BE2C (cell line): ENCODE measurements around the gene SLC12A6.

Experiments
- DNase-seq: peaks from one replicate; pipeline ENCODE4 v3.0.0-alpha.2; 2020
- H3K27me3 ChIP-seq: fragments of 250-450 bp; sonication (Bioruptor Pico); 2 replicates; pipeline ENCODE4 v1.5.1; 2020; ENCODE audit warnings: mild to moderate bottlenecking
- H3K36me3 ChIP-seq: fragments of 250-450 bp; sonication (Bioruptor Pico); 2 replicates; pipeline ENCODE4 v1.5.1; 2020; ENCODE audit warnings: mild to moderate bottlenecking
- H3K4me1 ChIP-seq: fragments of 250-450 bp; sonication (Bioruptor Pico); 2 replicates; pipeline ENCODE4 v1.5.1; 2020
- H3K4me3 ChIP-seq: 2 replicates; pipeline ENCODE4 v1.5.1; 2011; ENCODE audit warnings: low read depth, low read length
- H3K9me3 ChIP-seq: fragments of 250-450 bp; sonication (Bioruptor Pico); 2 replicates; pipeline ENCODE4 v1.5.1; 2020
- CTCF ChIP-seq: IDR thresholded peaks from 2 replicates; pipeline ENCODE4 v1.5.1; 2012; ENCODE audit warnings: mild to moderate bottlenecking, low read depth, low read length

SLC12A6 gene

DNA sequence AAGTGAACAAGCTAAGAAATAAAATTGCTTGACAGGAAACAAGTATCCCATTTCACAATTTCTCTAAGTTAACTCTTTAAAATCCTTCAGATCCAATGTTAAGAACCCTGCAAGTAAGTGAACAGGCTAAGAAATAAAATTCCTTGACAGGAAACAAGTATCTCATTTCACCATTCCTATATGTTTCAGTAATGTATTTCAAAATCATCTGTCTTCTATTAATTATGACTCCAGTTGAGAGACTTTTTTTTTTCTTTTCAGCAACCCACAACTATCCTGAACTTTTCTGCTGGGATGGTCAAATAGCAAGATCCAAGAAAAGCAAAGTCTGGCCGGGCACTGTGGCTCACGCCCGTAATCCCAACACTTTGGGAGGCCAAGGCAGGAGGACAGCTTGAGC, 2.4 kb upstream of the SLC12A6 start:
- Histone ChIP-seq H3K36me3 (peaks cover 11% of the 10 kb centered on the region), H3K27me3 (no peaks in the 10 kb centered on the region), H3K4me1 (no peaks in the 10 kb centered on the region), H3K9me3 (no peaks in the 10 kb centered on the region), H3K4me3 (no peak overlapping the region)
- TF ChIP-seq CTCF, result no peak
- no peak for DNase-seq

DNA sequence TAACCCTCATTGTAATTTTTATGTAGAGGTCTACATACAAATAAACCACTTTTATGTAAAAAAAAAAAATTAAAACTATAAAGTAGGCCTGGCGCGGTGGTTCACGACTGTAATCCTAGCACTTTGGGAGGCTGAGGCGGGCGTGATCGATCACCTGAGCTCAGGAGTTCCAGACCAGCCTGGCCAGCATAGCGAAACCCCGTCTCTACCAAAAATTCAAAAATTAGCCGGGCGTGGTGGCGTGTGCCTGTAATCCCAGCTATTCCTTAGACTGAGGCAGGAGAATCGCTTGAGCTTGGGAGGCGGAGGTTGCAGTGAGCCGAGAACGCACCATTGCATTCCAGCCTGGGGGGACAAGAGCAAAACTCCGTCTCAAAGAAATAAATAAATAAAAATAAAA, 766 bp upstream of the SLC12A6 start:
- H3K9me3 ChIP-seq, result no peaks in the 10 kb centered on the region
- no peaks in the 10 kb centered on the region for H3K4me1 ChIP-seq
- no peaks in the 10 kb centered on the region for H3K27me3 ChIP-seq
- no peak for DNase-seq
- no peak for TF ChIP-seq CTCF
- H3K36me3 ChIP-seq, result peaks cover 11% of the 10 kb centered on the region
- H3K4me3 ChIP-seq, result peak overlapping the region; percentile 10

GRCh38 chr15:34336991-34337556, 507 bp downstream of the SLC12A6 start:
- no peak for DNase-seq
- Histone ChIP-seq H3K9me3 (no peaks in the 10 kb centered on the region), H3K4me3 (peak overlapping the region; percentile 83), H3K27me3 (no peaks in the 10 kb centered on the region), H3K36me3 (peaks cover 11% of the 10 kb centered on the region), H3K4me1 (no peaks in the 10 kb centered on the region)
- no peak for TF ChIP-seq CTCF

DNA sequence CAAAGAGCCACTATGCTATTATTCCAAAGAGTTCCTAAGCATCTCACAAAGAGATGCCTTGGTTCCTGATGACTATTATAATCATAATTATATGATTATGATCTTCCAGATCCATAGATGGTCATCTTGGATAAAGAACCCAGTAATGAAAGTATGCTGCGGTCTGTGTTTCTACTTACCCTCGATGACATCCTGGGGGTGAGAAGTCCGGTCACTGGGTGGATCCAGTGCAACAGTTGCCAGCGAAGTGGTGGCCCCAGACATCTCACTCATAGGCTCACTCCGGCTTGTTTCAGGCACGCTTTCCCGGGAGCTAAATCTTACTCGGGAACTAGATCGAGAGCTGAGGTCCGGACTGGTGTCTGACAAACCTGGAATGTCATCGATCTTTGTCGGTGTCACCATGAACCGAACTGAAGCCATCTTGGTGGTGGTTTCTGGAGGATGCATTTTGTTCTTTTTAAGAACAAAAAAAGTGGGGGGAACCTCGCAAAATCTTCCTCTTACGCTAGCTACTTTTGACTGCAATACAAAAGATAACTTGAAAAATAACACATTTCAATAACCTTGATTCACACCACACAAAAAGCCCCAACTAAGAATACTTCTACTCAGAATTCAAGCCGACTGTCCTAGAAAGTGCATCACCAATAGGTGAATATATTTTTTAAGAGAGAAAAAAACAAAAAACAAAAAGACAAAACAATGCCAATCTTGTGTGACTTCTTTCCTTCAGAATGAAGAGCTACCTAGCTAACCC, 1.2 kb downstream of the SLC12A6 start:
- no peak for TF ChIP-seq CTCF
- Histone ChIP-seq H3K27me3 (no peaks in the 10 kb centered on the region), H3K36me3 (peaks cover 5% of the 10 kb centered on the region), H3K9me3 (no peaks in the 10 kb centered on the region), H3K4me1 (no peaks in the 10 kb centered on the region), H3K4me3 (peak overlapping the region; percentile 83)
- DNase-seq, result no peak

- H3K9me3 ChIP-seq, result no peaks in the 10 kb centered on the region
- no peak for DNase-seq
- no peak for TF ChIP-seq CTCF
- no peak overlapping the region for H3K4me3 ChIP-seq
- no peaks in the 10 kb centered on the region; the same call in none of the 2 replicates for H3K36me3 ChIP-seq
- no peaks in the 10 kb centered on the region for H3K4me1 ChIP-seq
- no peaks in the 10 kb centered on the region for H3K27me3 ChIP-seq
Measured at GRCh38 chr15:34335176-34336032, 2.2 kb downstream of the SLC12A6 start.
